Testis (tissue), 3 donors: ENCODE data around the gene UBP1. TPM values are rescaled to one million over a fixed set of nuclear protein-coding genes. Genes with fewer than 3 reads are reported as not detected.
"Not testable (repeated sequence)": the region's sequence is repeated elsewhere in the genome, so short reads cannot be mapped to it uniquely, and the experiment has no call there.

ENCODE experiments used
- DNase-seq: peaks from one replicate; pipeline ENCODE4 v3.0.0-alpha.2; 2019
- H3K27ac ChIP-seq, 2 donors: fragments of 200-600 bp; sonication (generic); one replicate each; pipeline ENCODE4 v1.5.1; 2019
- H3K27me3 ChIP-seq: fragments of 200-600 bp; sonication (generic); one replicate; pipeline ENCODE4 v1.5.1; 2019
- H3K36me3 ChIP-seq: fragments of 200-600 bp; sonication (generic); one replicate; pipeline ENCODE4 v1.5.1; 2017; ENCODE audit warnings: low read depth; ENCODE audit errors: missing control alignments
- H3K4me1 ChIP-seq: fragments of 200-600 bp; sonication (generic); one replicate; pipeline ENCODE4 v1.5.1; 2019
- H3K4me3 ChIP-seq, 2 donors: fragments of 200-600 bp; sonication (generic); one replicate each; pipeline ENCODE4 v1.5.1; 2017 to 2019
- H3K9me3 ChIP-seq: fragments of 200-600 bp; sonication (generic); one replicate; pipeline ENCODE4 v1.5.1; 2017
- POLR2A ChIP-seq: fragments of 450-650 bp; IDR thresholded peaks from one replicate; pipeline ENCODE4 v1.6.1; 2017; ENCODE audit warnings: antibody characterized with exemption, mild to moderate bottlenecking, moderate library complexity
- WGBS, 2 donors: methylation state at CpG; one replicate each; pipeline ENCODE4 v1.1.5; 2018; 5-methylcytosine and 5-hydroxymethylcytosine counted together
- intact Hi-C: fragments of 100-400 bp; cut with DNase I; formaldehyde crosslinking; loops from one replicate; pipeline ENCODE4 v1.15.1; 2023; ENCODE audit warnings: low total_unique reads
- polyA plus RNA-seq: library from polyadenylated mRNA; stranded (reverse); fragments of 350-450 nt; fragmentation: Illumina TruSeq; extraction: RNeasy Lipid Tissue Mini Kit (QIAGEN cat#74804); gene quantifications from one replicate; pipeline ENCODE4 v1.2.3, GENCODE V29; 2014; ENCODE audit warnings: low read depth, low replicate concordance; ENCODE audit not compliant: insufficient read depth
- total RNA-seq, 2 donors: library from RNA; depleted of rRNA; stranded (reverse); fragments of >200 nt; gene quantifications; one replicate each; pipeline ENCODE4 v1.2.3, GENCODE V29; 2016
- TF ChIP-seq, protein P1 (sequence below), 3 experiments: fragments of 450-650 bp in 2 of 3; fragments of 200-600 bp in 1 of 3; sonication (generic) in 1 of 3; IDR thresholded peaks; one replicate each; pipeline ENCODE4 v1.5.1; 2016 to 2019; ENCODE audit warnings: antibody characterized with exemption in 3 of 3, mild to moderate bottlenecking in 2 of 3, moderate library complexity in 1 of 3

UBP1 gene
- total and polyA plus RNA-seq, 3 donors from 2014 or later, result 53.9 to 108 (median 93.2) TPM

DNA sequence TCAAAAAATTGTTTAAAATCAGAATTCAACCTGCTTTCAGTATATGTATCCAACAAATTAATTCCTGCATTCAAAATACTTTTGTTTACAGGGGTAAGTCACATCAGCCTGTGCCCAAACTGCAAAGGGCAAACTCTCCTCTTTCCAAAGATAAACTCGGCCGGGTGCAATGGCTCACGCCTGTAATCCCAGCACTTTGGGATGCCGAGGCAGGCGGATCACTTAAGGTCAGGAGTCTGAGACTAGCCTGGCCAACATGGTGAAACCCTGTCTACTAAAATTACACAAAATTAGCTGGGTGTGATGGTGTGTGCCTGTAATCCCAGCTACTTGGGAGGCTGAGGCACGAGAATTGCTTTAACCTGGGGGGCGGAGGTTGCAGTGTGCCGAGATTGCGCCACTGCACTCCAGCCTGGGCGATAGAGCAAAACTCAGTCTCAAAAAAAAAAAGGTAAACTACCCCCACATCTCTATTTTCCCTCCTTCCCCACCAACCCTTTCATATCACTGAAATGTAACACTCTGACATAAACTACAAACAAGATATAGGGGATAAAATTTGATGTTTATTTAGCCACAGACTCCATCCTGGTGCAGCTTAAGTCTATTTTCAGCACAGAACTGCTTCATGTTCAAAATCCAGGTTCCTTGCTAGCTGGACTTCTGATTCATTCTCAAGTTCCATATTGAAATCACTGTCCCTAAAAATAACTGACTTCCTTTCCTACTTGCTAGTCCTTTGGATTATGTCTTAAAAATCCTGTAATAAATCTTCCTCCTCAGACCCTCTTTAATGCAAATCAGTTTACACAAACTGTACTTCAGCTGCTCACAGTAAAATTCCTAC, 15.4 kb downstream of the UBP1 start:
- Histone ChIP-seq H3K4me3 (no peak overlapping the region), H3K27ac (no peak overlapping the region), H3K36me3 (no peaks in the 10 kb centered on the region), H3K4me1 (no peaks in the 10 kb centered on the region), H3K27me3 (no peaks in the 10 kb centered on the region), H3K9me3 (no peaks in the 10 kb centered on the region)
- no peak for TF ChIP-seq POLR2A
- TF ChIP-seq, protein P1, sequence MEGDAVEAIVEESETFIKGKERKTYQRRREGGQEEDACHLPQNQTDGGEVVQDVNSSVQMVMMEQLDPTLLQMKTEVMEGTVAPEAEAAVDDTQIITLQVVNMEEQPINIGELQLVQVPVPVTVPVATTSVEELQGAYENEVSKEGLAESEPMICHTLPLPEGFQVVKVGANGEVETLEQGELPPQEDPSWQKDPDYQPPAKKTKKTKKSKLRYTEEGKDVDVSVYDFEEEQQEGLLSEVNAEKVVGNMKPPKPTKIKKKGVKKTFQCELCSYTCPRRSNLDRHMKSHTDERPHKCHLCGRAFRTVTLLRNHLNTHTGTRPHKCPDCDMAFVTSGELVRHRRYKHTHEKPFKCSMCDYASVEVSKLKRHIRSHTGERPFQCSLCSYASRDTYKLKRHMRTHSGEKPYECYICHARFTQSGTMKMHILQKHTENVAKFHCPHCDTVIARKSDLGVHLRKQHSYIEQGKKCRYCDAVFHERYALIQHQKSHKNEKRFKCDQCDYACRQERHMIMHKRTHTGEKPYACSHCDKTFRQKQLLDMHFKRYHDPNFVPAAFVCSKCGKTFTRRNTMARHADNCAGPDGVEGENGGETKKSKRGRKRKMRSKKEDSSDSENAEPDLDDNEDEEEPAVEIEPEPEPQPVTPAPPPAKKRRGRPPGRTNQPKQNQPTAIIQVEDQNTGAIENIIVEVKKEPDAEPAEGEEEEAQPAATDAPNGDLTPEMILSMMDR (IDR thresholded peaks at IDR 0.05), result no peak
- intact Hi-C loops, result no loop called here
- DNase-seq, result no peak
- WGBS, 2 donors, result 94 to 95% methylated on average over 10 of the region's 10 CpGs

DNA sequence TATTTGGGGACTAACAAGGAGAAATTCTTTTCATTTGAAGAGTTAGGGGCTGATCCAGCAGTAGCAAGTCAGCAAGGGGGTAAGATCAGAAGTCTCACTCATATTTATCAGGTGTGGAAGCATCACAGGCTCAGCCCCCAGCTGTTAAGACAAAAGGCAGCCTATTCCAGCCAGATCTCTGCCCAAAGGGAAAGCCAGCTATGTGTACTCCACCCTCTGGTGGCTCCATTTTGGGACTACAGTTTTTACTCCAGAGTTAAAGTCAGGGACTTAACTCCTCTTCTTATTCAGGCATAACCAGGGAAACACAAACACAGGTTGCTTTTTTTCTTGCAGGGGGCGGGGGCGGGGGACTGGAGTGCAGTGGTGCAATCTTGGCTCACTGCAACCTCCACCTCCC, 19.2 kb downstream of the UBP1 start:
- TF ChIP-seq, protein P1 (IDR thresholded peaks at IDR 0.05), result no peak
- no peak for TF ChIP-seq POLR2A
- Histone ChIP-seq H3K9me3 (no peaks in the 10 kb centered on the region), H3K4me1 (no peaks in the 10 kb centered on the region), H3K4me3 (no peak overlapping the region), H3K36me3 (no peaks in the 10 kb centered on the region), H3K27ac (no peak overlapping the region), H3K27me3 (no peaks in the 10 kb centered on the region)
- WGBS, 2 donors, result 90 to 95% methylated on average over 2 of the region's 2 CpGs
- intact Hi-C loops, result no loop called here
- no peak for DNase-seq

DNA sequence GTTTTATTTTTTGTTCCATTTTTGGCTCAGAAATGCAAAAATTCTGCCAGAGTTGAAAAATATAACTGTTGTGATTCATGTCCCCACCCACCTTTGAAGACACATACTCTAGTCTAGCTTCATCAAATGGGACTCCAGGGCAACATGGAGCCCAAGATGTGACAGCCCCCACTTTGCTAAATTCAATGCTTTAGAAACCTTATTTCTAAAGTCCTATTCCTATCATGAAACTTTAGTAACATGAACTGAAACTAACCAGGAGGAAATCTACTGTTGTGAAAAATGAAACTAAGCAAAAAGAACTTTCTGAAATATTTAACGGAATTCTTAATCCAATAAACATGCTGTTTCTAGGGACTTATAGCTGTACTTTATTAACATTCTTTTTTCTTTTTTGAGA, 20.3 kb downstream of the UBP1 start:
- intact Hi-C loops, result no loop called here
- Histone ChIP-seq H3K4me1 (no peaks in the 10 kb centered on the region), H3K36me3 (no peaks in the 10 kb centered on the region), H3K27me3 (no peaks in the 10 kb centered on the region), H3K27ac (no peak overlapping the region), H3K4me3 (no peak overlapping the region), H3K9me3 (no peaks in the 10 kb centered on the region)
- no peak for DNase-seq
- TF ChIP-seq POLR2A, result no peak
- TF ChIP-seq, protein P1 (IDR thresholded peaks at IDR 0.05), result no peak
- whole genome bisulfite sequencing, 2 donors, result 88 to 97% methylated on average over 1 of the region's 1 CpG

DNA sequence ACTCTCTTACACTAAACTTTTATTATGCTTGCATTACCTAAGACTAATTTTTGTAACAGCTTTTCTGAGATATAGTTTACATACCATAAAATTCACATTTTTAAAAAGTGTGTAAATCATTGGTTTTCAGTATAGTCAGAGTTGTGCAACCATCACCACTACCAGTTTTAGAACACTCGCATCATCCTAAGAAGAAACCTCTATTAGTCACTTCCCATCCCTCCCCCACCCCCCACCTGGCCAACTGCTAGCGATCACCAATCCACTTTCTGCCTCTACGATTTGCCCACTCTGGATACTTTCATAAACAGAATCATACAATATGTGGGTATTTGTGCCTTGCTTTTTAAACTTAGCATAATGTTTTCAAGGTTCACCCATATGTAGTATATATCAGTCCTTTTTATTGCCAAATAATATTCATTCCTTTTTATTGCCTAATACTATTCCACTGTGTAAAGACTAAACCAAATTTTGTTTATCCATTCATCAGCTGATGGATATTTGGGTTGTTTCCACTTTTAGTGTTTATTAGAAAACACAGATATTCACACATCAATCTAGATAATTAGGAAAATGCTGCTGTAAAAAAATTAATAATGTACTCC, 23.0 kb downstream of the UBP1 start:
- no peak overlapping the region for H3K4me3 ChIP-seq
- no peaks in the 10 kb centered on the region for H3K9me3 ChIP-seq
- intact Hi-C loops, result no loop called here
- 93 to 94% methylated on average over 3 of the region's 3 CpGs for WGBS, 2 donors
- TF ChIP-seq POLR2A, result no peak
- TF ChIP-seq, protein P1 (IDR thresholded peaks at IDR 0.05), result no peak
- H3K27me3 ChIP-seq, result no peaks in the 10 kb centered on the region
- H3K4me1 ChIP-seq, result no peaks in the 10 kb centered on the region
- no peaks in the 10 kb centered on the region for H3K36me3 ChIP-seq
- no peak overlapping the region for H3K27ac ChIP-seq
- DNase-seq, result no peak

DNA sequence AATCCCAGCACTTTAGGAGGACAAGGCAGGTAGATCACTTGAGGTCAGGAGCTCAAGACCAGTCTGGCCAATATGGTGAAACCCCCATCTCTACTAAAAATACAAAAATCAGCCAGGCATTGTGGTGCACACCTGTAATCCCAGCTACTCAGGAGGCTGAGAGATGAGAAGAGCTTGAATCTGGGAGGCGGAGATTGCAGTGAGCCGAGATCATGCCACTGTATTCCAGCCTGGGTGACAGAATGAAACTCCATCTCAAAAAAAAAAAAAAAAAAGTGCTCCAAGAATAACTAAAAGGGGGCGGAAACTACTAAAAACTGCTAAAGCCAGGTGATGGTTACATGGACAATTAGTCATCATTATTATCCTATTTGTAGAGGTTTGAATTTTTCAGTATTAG, 29.4 kb downstream of the UBP1 start:
- H3K36me3 ChIP-seq, intact Hi-C loops, H3K27me3 ChIP-seq, H3K4me3 ChIP-seq, DNase-seq, H3K9me3 ChIP-seq, H3K27ac ChIP-seq, H3K4me1 ChIP-seq: not testable (repeated sequence)
- 91 to 98% methylated on average over 3 of the region's 3 CpGs for WGBS, 2 donors
